K562 treated with DMSO at 1 percent for 24 hours (cell line): Measurements from ENCODE around the gene ANGEL2. TPM values are rescaled to one million over a fixed set of nuclear protein-coding genes. Genes with fewer than 3 reads are reported as not detected.

Experiments used
- total RNA-seq: library from RNA; unstranded; fragments of 300-600 nt; gene quantifications from 2 replicates; pipeline ENCODE4 v1.2.3, GENCODE V29; 2022; ENCODE audit warnings: low read depth; ENCODE audit not compliant: insufficient read depth

Gene ANGEL2
- 16.0 and 20.1 TPM in 2 replicates for total RNA-seq

DNA sequence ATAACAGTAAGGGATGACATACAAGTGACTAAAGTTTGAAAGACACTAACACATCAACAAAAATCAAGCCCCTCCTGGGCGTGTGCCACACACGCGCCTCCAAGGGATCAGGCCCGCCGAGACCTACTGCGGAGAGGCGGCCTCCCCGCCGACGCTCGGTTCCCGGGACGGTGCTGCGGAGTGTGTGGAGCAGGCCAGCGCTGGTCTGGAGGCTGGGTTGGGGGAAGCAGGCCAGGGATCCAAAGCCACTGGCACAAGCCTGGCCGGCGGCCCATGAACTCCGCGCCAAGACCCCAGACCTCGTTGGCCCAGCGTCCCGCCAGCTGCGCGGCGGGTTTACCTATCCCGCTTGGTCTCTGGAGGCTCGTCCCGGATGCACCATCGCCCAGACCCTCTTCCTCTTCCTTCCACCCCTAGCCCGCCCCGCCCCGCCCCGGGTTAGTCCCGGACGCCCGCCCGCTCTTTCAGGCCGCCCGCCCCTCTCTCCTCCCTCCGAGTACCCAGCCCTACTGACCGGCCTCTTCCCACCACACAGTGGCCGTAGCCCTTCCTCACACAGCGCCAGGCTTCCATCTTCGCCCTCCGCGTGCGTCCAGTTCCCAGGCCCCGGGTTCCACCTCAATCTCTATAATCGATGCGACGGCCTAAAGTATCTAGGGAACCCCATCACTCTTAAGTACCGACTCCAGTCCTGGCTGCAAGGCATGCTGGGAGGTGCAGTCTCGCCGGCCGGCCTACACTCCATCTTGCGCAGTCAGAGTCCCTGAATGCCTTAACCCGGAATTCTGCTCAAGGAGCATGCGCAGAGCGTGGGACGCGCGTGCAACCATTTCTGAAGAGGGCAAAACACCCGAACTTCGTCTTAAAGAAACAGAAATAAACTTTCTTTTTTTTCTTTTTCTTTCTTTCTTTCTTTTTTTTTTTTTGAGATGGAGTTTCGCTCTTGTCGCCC is at the start of gene ANGEL2:
ANGEL2 (minus strand) TSS at position 769 of the 952 bp plus-strand sequence; CDS start at position 573, 196 bp downstream.

DNA sequence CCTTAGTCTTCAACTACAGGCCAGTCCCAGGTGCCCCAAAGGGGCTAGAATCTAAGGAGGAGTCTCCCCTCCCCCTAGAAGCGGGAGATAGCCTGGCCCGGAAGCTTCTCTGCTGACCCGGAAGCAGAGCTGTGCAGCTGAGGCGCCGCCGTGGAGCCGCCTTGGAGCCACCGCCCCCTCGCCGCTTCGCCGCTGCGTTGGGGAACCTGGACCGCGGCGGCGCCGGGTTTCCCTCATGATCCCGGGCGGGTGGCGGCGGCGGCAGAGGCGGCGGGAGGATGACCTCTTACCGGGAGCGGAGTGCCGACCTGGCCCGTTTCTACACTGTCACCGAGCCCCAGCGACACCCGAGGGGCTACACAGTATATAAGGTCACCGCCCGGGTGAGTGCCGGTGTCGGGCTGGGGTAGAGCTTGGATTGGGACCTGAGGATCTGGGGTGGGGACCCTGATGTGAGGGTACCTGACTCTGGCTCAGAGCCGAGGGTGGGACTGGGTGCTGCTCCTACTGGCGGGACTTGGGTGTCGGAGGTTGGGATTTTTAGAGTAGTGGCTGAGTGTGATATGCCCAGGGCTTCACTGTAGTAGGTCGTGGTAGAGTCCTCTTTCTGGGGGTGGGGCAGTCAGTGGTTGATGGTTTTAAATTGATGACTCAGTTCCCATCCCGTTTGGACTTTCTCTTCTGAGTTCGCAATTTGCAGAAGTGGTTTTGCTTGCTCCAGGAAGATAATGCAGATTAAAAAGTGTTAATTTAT is 35.6 kb upstream of the ANGEL2 start, which contains the start of gene RPS6KC1:
RPS6KC1 (plus strand) TSS at position 115 of the 754 bp plus-strand sequence; CDS start at position 279, 164 bp downstream.

GRCh38 chr1:212950243-212951125 is 65.2 kb downstream of the ANGEL2 start, which contains the start of gene VASH2:
TSS of gene VASH2 (plus strand) at chr1:212950541. CDS start at chr1:212951543, 1,002 bp downstream.

Other genes with a start within 250 kb of the ANGEL2 start
- 50.9 and 59.6 TPM in 2 replicates for gene NSL1, start 224.1 kb downstream of the ANGEL2 start, total RNA-seq
- 23.6 and 39.1 TPM in 2 replicates for gene TATDN3, start 224.0 kb downstream of the ANGEL2 start, total RNA-seq
- gene SPATA45, start 168.2 kb downstream of the ANGEL2 start, total RNA-seq = not detected in 2 replicates
- 3.9 and 5.3 TPM in 2 replicates for gene FLVCR1, start 157.6 kb downstream of the ANGEL2 start, total RNA-seq
- not detected in 2 replicates for gene VASH2, start 65.3 kb downstream of the ANGEL2 start, total RNA-seq
- gene RPS6KC1, start 35.4 kb upstream of the ANGEL2 start, total RNA-seq = 11.0 and 12.8 TPM in 2 replicates